NCI-H1417 treated with DMSO at 0.1 percent for 48 hours (cell line): ENCODE measurements around the gene PTTG1.

ENCODE experiments used
- DNase-seq: peaks from one replicate; lab custom pipeline; 2025; lab: John Stamatoyannopoulos, UW

The PTTG1 gene

DNA sequence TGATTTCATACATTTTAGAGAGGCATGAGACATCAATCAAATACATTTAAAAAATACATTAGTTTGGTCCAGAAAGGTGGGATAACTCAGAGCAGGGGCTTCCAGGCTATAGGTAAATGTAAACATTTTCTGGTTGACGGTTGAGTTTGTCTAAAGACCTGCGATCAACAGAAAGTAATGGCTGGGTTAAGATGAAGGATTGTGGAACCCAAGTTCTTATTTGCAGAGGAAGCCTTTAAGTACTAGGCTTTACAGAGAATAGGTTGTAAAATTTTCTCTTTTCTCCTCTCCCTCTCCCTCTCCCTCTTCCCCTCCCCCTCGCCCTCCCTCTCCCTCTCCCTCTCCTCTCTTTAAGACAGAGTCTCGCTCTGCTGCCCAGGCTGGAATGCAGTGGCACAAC is 50.8 kb downstream of the PTTG1 start:
- DNase-seq = no peak

DNA sequence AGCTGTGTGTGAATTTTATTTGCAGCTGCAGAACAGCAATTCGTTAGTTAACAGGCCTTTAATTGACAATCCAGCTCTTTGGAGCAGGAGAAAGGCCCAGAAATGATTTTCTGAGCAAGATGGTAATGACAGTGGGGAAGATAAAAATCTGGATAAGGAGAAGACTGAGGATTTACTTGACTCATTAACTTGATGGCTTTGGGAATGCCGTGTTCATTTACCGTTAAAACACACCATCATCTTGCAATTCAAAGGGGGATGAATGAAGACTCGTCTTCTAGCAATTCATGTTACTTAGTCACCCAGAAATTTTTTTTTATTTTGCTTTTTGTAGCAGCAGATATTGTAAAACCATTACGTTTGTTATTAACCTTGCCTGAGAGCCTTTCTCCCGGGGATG is 52.0 kb downstream of the PTTG1 start:
- DNase-seq = no peak

DNA sequence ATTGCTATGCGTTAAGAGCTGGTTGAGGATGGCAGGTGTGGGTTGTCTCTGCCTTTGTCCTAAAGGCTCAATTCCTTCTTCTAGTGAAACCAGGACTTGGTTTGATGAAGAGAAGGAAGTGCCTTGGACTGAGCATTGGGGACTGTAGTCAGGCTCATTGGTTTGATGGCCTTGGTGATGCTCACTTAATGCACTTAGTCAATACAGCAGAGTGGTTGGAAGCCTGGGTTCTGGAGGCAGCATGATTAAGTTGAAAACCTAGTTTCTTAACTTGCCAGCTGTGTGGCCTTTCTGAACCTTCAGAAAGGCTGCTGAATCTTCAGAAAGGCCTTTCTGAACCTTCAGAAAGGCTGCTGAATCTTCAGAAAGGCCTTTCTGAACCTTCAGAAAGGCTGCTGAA is 52.4 kb downstream of the PTTG1 start:
- DNase-seq = no peak

DNA sequence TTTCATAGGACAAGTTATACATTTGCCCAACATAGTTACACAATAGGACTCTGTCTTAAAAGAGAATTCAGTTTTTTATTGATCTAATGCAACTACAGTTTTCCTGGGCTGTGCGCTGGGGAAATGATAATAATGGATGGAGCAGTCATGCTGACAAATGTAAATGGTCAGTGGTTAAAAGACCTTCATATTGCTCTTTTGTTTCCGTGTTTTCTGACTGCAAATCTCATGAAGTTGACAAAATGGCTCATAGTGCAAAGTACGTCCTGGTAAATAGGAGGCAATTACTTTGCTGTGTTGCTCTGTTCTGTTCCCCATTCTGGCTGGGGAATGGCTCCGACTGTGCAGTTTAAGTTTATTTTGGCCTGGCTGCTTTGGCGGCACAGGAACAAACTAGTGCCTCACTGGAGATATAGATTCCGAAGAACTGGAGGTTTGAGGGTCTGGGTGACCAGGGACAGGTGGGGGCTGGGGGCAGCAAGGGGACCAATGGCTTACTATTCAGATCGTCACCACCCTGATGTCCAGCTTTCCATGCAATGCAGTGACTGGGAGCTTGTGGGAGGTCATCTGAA is 54.3 kb downstream of the PTTG1 start:
- DNase-seq = no peak

DNA sequence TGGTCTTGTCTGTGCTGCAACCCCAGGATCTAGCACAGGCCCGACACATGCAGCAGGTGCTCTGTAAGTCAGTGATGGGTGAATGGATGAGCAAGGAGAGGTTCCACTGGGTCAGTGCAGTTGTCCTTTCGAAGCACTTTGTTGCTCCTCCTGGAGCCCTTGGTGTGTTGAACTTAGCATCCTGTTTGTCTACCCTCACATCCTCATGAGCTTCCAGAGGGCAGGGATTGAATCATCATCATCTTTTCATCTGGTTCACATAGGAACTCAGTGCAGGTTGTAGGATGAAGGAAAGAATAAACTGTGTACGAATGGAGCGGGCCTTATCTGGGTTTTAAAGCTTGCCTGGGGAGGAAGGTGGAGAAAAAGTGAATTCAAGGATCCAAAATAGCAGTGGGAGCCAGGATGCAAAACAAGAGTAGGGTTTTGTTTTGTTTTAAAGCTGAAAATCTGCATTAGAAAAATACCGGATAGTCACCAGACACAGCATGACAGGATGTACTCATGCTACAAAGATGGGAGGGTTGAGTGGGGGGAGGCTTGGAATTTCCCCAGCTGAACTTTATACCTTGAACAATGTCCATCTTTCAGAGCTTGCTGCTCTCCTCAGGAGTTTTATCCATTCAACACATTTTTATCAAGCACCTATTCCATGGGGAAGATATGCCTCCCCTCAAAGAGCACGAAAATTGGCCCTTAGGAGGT is 55.8 kb downstream of the PTTG1 start:
- DNase-seq = no peak

DNA sequence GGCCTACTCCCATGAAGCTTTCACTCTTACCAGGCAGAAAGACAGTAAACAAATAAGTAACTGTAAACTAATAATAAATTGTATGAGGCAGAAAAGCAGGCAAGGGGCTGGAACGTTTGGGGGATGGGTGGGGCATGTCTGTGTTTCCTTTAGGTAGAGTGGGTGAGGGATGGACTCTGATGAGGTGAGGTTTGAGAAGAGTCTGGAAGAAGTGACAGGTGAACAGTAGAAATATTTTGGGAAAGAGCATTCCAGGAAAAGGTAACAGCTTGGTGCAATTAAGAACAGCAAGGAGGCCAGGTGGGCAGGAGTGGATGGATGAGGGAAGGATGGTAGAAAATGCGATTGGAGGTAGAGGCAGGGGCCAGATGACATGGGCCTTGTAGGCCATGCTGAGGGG is 56.5 kb downstream of the PTTG1 start:
- no peak for DNase-seq
